Measurements from ENCODE around the gene RAPGEF1.

The RAPGEF1 gene

DNA sequence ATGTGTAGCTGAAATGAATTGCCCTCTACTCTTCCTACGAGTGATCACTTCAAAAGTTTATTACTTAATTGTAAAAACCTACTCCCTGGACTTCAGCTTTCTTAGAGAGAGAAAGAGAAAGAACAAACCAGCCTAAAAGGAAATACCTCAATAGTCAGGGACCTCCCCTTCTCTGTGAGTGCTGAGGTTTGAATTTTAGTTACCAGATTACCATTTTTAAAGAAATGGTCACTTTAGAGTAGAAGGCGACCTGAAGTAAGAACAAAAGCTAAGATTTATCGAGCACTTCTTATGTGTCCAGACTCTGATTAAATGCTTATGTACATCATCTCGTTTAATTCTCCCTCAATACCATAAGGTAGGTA lies 11.3 kb downstream of the RAPGEF1 start:
- FAIRE-seq (no peak), DNase-seq (ENCODE audit: insufficient read length, low spot score) (no peak)
- no peak for TF ChIP-seq POLR2A (IDR thresholded peaks at IDR 0.05; ENCODE audit: low read depth, low read length)

GRCh38 chr9:131727795-131728545 lies 11.9 kb downstream of the RAPGEF1 start:
- FAIRE-seq (no peak), DNase-seq (ENCODE audit: insufficient read length, low spot score) (no peak)
- TF ChIP-seq POLR2A (IDR thresholded peaks at IDR 0.05; ENCODE audit: low read depth, low read length), result no peak

GRCh38 chr9:131727184-131727759 lies 12.6 kb downstream of the RAPGEF1 start:
- FAIRE-seq (no peak), DNase-seq (ENCODE audit: insufficient read length, low spot score) (peak; percentile 15)
- TF ChIP-seq POLR2A (IDR thresholded peaks at IDR 0.05; ENCODE audit: low read depth, low read length), result no peak

DNA sequence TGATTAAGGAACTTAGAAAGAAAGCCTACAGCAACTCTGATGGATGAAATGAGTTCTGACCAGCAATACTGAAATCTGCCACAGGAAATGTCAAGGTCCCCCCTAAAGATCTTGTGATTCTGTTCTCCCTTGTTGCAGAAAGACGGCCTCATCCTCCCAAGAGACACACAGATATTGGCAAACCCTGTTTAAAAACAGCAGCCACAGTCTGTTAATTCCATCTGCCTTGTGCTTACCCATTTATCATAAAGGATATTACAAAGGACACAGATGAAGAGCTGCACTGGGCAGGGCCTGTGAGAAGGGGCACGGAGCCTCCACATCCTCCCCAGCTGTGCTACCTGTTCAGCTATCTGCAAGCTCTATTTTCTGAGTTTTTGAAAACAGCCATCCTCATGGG lies 15.2 kb downstream of the RAPGEF1 start:
- no peak for DNase-seq (ENCODE audit: insufficient read length, low spot score)
- no peak for FAIRE-seq
- no peak for TF ChIP-seq POLR2A (IDR thresholded peaks at IDR 0.05; ENCODE audit: low read depth, low read length)

DNA sequence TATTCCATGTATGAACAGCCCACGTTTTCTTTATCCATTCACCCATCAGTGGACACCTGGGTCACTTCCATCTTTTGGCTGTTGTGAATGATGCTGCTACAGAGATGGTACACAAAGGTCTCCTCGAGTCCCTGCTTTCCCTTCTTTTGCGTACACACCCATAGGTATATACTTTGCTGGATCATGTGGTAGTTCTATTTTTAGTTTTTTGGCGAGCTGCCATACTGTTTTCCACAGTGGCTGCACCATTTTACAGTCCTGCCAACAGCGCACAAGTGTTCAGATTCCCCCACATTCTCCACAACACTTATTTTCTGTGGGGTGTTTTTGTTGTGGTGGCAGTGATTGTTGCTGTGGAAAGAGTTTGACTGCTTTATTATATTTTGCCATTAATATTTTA lies 16.2 kb downstream of the RAPGEF1 start:
- DNase-seq (ENCODE audit: insufficient read length, low spot score), result no peak
- no peak for TF ChIP-seq POLR2A (IDR thresholded peaks at IDR 0.05; ENCODE audit: low read depth, low read length)
- FAIRE-seq, result no peak

GRCh38 chr9:131722255-131722654 lies 17.6 kb downstream of the RAPGEF1 start:
- TF ChIP-seq POLR2A (IDR thresholded peaks at IDR 0.05; ENCODE audit: low read depth, low read length), result no peak
- FAIRE-seq (no peak), DNase-seq (ENCODE audit: insufficient read length, low spot score) (no peak)

GRCh38 chr9:131721076-131721475 lies 18.8 kb downstream of the RAPGEF1 start:
- no peak for FAIRE-seq
- no peak for DNase-seq (ENCODE audit: insufficient read length, low spot score)
- TF ChIP-seq POLR2A (IDR thresholded peaks at IDR 0.05; ENCODE audit: low read depth, low read length), result no peak

GRCh38 chr9:131720330-131720729 lies 19.5 kb downstream of the RAPGEF1 start:
- no peak for TF ChIP-seq POLR2A (IDR thresholded peaks at IDR 0.05; ENCODE audit: low read depth, low read length)
- FAIRE-seq, result no peak
- no peak for DNase-seq (ENCODE audit: insufficient read length, low spot score)

GRCh38 chr9:131719262-131719908 lies 20.5 kb downstream of the RAPGEF1 start:
- no peak for FAIRE-seq

DNA sequence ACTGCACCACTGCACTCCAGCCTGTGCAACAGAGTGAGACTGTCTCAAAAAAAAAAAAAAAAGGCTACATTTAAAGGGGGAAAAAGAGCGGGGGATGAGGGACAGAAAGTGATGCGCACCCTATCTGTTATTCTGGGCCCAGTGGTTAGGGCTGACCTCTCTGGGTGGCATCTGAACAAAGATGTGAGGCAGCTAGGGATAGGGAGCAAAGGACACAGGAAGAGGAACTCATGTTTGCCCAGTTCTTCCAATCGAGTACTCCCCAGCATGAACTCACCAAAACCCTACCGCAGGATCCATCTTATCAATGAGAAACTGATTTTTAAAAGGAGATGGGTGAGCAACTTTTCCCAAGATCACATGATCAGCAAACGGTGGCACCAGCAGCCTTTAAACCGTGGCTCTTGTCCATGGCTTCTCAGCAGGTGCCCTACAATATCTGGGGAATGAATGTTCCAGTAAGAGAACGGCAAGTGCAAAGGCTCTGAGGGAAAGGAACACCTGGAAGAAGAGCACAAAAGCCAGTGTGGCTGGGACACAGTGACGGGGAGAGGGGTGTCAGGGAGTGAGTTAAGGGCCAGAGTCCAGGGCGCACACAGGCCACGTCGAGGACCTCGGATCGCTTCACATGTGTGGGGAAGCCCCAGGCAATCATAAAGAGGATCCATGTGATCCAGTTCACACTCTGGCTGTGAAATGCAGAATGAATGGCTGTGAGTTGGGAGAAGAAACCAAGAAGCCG lies 22.0 kb downstream of the RAPGEF1 start:
- TF ChIP-seq POLR2A (IDR thresholded peaks at IDR 0.05; ENCODE audit: low read depth, low read length), result no peak
- FAIRE-seq (no peak), DNase-seq (ENCODE audit: insufficient read length, low spot score) (no peak)

More at GRCh38 chr9:131719262-131719908, 20.5 kb downstream of the RAPGEF1 start:
- no peak for DNase-seq (ENCODE audit: insufficient read length, low spot score)
- no peak for TF ChIP-seq POLR2A (IDR thresholded peaks at IDR 0.05; ENCODE audit: low read depth, low read length)

- TF ChIP-seq POLR2A (IDR thresholded peaks at IDR 0.05; ENCODE audit: low read depth, low read length), result no peak
- FAIRE-seq (no peak), DNase-seq (ENCODE audit: insufficient read length, low spot score) (no peak)
Measured at GRCh38 chr9:131715906-131716305, 24.0 kb downstream of the RAPGEF1 start.

DNA sequence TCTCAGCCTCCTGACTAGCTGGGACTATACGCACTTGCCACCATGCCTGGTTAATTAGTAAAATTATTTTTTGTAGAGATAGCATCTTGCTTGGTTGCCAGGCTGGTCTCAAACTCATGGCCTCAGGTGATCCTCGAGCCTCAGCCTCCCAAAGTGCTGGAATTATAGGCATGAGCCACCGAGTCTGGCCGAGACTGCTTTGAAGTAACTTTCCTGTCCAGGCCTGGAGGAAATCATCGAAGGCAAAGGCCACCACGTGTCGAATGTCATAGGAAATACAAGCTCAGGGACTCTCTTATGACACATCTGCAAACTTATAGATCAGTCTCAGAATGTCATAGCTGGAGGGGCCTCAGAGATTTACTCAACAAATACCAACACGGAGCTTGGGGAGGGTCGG lies 25.1 kb downstream of the RAPGEF1 start:
- DNase-seq (ENCODE audit: insufficient read length, low spot score) (no peak), FAIRE-seq (no peak)
- no peak for TF ChIP-seq POLR2A (IDR thresholded peaks at IDR 0.05; ENCODE audit: low read depth, low read length)

DNA sequence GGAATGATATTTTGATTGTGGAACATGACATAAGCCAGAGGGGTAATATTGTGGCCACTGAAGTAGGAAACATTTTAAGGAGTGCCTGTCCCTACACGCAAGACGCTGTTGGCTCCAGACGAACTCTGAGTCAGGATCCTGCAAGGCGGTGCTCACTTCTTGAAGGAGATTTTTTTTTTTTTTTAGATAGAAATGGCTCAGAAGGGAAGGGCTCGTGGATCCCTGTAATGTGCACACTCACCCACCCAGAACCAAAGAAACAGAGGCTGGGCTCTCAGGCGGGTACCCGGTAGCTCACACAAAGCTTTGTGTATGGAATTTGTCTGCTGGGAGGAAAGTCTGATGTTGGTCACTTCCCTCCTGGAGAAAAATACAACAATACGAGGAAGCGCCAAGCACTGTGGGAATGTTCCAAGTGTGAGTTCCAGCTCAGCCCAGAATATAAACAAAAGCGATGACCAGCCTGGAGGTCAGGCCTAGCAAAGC lies 25.7 kb downstream of the RAPGEF1 start:
- TF ChIP-seq POLR2A (IDR thresholded peaks at IDR 0.05; ENCODE audit: low read depth, low read length), result no peak
- FAIRE-seq (no peak), DNase-seq (ENCODE audit: insufficient read length, low spot score) (no peak)

GRCh38 chr9:131713016-131713415 lies 26.9 kb downstream of the RAPGEF1 start:
- FAIRE-seq (no peak), DNase-seq (ENCODE audit: insufficient read length, low spot score) (no peak)
- no peak for TF ChIP-seq POLR2A (IDR thresholded peaks at IDR 0.05; ENCODE audit: low read depth, low read length)
